Tongue (tissue), 2 donors: ENCODE data around the gene PCCA. TPM values are rescaled to one million over a fixed set of nuclear protein-coding genes. Genes with fewer than 3 reads are reported as not detected.
"Not testable (repeated sequence)": the region's sequence is repeated elsewhere in the genome, so short reads cannot be mapped to it uniquely, and the experiment has no call there.

ENCODE experiments used
- DNase-seq: peaks from one replicate; pipeline ENCODE4 v3.0.0-alpha.2; 2015
- total RNA-seq: library from RNA; depleted of rRNA; stranded (reverse); fragments of >200 nt; gene quantifications from one replicate; pipeline ENCODE4 v1.2.3, GENCODE V29; 2014

Gene PCCA
- 59.7 TPM for total RNA-seq

DNA sequence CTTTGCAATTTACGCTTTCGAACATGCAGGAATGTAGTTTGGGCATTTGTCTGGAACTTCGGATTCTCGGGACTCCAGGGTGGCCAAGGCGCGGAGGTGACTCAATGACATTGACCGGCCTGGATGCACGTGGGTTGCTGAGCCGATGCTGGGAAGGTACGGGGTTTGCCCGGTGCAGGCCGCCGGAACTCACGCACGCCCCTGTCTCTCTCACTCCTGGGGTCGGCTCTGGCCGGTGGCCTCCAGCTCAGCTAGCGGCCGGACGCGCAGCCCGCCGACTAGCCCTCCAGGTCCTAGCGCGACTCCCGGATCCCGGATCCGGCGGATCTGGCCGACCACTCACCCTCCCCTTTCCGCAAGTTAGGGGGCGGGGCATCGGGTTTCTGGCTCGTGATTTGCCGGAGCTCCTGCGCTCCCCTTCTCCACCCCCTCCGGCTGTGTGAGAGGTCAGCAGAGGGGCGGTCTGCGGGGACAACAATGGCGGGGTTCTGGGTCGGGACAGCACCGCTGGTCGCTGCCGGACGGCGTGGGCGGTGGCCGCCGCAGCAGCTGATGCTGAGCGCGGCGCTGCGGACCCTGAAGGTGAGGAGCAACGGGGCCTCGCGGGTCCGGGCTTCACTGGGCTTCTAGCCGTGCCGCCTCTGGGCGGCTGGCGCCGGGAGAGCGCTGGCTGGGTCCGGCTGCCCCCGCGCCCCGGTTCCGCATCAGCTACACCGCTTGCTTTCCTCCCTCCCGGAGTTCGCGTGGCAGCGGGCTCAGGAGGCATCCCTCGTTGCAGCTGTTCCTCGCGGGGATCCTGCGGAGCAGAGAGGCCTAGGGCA is at the start of gene PCCA:
TSS of gene PCCA (plus strand) at position 450 of the 821 bp plus-strand sequence. CDS start at position 478, 28 bp downstream.
- DNase-seq: peak; percentile 98

GRCh38 chr13:100039740-100040139 is 49.2 kb upstream of the PCCA start:
- DNase-seq: no peak

DNA sequence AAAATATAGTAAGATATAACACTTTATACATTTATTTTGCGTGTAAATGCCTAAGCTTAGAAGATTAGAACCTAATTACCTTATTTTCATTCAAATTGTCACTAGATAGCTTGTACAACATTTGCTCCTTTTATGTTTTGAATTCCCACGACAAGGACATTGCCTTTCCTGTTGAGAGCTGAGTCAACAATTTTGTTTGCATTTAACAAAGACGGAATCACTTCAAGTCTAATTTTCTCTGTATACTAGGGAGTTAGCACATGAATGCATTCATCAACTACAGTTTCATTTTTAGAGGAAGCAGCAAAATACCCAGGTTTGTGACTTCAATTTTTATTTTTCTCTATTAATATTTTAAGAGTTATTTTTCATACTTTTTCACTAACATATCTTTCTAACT is 48.7 kb upstream of the PCCA start:
- DNase-seq: no peak

GRCh38 chr13:100044936-100045335 is 44.0 kb upstream of the PCCA start:
- no peak for DNase-seq

GRCh38 chr13:100045355-100045754 is 43.5 kb upstream of the PCCA start:
- DNase-seq: no peak

DNA sequence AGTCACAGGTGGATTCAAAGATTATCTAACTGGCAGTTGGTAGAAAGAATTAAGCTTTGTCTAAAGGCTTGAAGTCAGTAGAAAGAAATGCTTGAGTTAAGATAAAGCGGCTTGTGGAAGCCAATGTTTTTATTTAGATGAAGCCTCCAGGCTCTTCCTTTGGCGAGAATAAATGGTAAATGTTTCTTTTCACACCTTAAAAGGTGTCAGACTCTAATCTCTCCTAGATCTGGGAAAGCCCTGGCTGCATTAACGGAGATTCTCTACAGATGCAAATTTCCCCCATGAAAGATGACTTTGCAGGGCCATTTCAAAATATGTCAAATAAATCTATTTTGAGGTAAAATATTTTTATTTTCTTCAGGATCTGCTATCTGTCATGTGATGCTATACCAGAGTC is 37.8 kb upstream of the PCCA start:
- DNase-seq: no peak

DNA sequence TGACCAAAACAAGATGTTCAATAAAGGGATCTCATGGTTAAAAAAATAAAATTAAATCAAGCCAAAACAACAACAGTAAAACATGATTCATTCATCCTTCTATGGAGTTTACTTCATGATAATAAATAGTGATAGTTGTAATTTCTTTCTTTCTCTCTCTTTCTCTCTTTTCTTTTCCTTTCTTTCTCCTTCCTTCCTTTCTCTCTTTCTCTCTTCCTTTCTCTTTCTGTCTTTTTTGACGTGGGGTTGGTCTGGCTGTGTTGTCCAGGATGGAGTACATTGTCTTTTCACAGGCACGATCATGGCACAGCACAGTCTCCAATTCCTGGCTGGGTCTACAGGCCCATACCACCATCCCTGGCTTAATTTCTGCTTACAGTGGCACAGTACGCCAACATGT is 29.1 kb upstream of the PCCA start:
- DNase-seq: no peak

DNA sequence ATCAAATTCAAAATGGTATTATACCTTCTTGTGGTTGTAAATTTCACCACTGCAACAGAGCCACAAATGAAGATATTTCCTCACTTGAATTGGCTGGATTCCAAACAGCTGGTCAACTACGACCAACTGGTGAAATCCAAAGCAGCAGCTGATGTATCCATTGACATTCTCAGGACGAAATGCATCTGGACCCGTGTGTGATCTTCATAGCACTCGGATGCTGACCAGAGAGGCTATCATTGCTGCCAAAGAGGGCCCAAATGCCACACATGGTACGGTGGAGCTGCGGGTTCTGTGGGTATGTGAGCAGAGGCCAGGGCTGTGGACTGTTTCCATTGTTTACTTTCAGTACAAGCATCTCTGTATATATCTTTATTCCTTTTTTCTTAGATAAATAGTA is 25.6 kb upstream of the PCCA start:
- peak; percentile 92 for DNase-seq

DNA sequence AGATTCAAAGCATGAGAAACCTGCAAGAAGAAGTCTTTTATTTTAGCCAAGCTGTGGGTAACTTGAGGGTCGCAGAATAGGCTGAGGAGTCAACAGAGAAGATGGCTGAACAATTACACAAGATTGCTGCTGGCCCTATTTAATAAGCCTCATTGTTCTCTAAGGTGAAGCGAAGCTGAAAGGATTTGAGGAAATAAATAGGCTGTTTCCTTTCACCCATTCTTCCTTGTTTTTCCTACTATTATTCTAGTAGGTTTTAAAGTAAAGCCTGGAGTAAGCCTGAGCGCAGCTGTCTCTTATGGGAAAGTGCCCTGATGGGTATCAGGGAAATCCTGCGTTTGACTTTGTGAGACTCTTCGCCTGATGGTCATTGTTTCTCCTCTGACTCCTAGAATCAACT is 25.0 kb upstream of the PCCA start:
- no peak for DNase-seq

DNA sequence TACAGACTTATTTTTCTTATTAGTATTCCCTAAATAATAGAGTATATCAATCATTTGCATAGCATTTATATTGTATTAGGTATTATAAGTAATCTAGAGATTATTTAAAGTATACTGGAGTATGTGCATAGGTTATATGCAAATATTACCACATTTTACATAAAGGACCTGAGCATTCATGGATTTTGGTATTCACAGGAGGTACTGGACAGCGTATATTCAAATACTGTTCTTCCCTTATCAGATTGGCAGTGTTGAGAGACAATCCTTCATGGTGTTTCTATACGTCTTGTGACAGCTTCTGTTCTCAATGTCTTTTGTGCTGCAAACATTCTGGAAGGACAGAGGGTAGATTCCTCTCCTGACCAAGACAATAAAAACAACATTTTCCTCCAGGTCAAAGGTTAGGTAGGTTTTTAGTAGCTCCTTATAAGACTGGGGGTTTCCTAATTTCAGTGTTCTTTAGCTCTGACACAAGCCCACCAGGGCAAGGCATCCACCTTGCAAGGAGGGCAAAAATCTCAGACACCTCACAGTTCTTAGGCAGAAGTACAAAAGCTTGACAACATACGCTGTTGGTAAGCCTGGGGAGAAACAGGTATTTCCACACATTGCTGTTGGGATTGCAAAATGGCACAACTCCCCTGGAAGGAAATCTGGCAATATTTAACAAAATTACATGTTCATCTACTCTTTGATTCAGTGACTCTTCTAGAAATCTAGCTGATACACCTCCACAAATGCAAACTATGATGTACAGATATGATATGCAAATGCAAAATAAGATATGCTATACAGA is 20.6 kb upstream of the PCCA start:
- no peak for DNase-seq

GRCh38 chr13:100069278-100069677 is 19.6 kb upstream of the PCCA start:
- DNase-seq: peak; percentile 13

- no peak for DNase-seq
Measured at GRCh38 chr13:100075700-100076587, 12.9 kb upstream of the PCCA start.

- DNase-seq: not testable (repeated sequence)
Measured at GRCh38 chr13:100079003-100079402, 9.9 kb upstream of the PCCA start.

DNA sequence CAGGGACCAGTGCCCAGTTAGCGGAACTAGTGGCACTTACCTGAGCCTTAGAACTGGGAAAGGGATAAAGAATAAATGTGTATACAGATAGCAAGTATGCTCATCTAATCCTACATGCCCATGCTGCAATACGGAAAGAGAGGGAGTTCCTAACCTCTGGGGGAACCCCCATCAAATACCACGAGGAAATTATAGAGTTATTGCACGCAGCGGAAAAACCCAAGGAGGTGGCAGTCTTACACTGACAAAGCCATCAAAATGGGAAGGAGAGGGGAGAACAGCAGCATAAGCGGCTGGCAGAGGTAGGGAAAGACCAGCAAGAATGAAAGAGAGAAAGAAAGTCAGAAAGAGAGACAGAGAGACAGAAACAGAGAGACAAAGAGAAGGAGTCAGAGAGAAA is 5.5 kb upstream of the PCCA start:
- not testable (repeated sequence) for DNase-seq

DNA sequence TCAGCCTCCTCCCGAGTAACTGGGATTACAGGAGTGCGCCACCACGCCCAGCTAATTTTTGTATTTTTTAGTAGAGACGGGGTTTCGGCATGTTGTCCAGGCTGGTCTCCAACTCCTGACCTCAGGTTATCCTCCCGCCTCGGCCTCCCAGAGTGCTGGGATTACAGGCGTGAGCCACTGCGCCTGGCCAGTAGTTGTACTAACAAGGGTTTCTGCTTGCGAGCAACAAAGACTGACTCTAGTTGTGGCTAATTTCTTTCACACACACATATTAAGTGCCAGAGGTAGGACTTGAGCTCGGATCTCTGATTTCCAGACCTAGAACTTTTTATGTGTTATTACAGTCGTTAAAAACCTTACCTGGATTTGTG is 635 bp upstream of the PCCA start:
- DNase-seq: no peak

DNA sequence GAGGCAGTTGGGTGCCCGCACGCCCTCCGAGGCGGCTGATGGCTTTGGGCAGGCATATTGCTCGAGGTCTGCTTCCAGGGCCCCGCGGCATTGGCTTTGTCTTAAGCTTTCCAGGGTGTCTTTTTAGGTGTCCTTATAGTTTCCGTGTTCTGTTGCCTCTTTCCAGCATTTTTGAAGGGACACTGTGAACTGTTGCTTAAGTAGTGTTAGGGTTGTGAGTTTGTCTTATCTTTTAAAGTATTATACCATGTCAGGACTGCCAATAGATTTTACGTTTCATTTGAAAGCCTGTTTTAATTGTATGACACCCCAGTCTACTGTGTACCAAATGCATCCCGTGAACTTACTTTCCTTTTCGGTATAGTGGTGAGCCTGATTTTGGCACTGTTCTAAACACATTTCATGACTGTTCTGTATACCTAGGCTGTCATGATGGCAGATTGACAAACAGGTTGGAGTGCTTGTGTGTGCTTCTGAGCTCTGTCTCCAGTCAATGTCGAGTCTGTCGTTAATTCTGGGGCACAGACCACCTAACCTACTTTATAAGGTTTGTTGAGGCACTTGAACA is 656 bp downstream of the PCCA start:
- DNase-seq: peak; percentile 28

DNA sequence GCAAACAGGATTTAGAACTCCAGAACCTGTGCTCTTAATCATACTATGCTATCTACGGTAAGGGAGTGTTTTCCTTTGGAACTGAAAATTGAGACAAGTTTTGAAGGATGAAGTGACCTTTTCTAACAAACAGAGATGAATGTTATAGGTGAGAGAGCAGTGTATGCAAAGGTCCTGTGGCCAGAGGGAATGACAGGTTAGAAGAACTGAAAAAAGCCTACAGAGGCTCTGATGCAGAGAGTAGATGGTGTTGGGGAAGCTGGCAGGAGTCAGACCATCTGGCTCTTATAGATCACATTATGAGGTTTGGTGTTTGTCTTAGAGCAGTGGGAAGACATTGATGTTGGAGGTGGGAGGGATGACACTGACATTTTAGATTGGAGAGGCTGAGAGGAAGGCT is 2.0 kb downstream of the PCCA start:
- DNase-seq: no peak

GRCh38 chr13:100091391-100091790 is 2.5 kb downstream of the PCCA start:
- no peak for DNase-seq

DNA sequence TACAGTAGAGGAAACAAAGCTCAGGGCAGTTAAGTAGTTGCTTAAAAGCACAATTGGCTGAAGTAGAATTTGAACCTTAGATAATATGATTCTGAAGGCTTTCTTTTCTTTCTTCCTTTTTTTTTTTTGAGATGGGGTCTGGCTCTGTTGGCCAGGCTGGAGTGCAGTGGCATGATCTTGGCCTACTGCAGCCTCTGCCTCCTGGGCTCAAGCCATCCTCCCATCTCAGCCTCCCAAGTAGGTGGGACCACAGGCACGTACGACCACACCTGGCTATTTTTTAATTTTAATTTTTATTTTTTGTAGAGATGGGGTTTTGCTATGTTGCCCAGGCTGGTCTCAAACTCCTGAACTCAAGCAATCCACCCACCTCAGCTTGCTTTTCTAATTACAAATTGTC is 3.4 kb downstream of the PCCA start:
- not testable (repeated sequence) for DNase-seq

DNA sequence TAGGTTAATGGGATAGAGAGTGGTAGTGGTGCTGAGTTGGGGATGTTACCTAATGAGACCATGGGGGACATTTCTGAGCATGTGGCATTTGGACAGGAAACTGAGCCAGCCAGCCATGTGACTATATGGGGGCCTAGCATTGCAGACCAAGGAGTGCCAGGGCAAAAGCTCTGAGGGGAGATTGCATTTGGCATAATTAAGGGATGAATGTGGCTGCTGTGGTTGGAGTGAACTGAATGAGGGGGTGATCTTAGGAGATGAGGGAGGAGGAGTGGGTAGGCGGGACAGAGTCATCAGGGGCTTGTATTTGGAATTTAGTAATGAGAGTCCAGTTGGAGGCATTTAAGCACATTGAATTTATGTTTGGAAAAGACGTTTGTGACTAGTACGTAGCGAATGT is 6.6 kb downstream of the PCCA start:
- no peak for DNase-seq

- DNase-seq: no peak
Measured at GRCh38 chr13:100096526-100096925, 7.6 kb downstream of the PCCA start.

DNA sequence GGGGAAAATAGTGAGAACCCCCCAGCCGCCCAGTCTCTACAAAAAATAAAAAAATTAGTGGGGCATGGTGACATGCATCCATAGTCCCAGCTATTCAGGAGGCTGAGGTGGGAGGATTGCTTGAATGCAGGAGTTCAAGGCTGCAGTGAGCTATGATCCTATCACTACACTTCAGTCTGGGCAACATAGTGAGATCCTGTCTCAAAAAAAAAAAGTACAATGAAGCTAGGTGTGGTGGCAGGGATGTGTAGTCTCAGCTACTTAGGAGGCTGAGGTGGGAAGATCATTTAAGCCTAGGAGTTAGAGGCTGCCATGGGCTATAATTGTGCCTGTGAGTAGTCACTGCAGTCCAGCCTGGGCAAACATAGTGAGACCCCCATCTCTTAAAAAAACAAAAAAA is 8.9 kb downstream of the PCCA start:
- DNase-seq: no peak
